Effector memory CD4-positive, alpha-beta T cell (primary cell): ENCODE results near the gene CTNNA2.

Experiments
- DNase-seq, 3 donors: peaks; one replicate each; pipeline ENCODE4 v3.0.0-alpha.2; 2020
- H3K27ac ChIP-seq: 2 replicates; pipeline ENCODE4 v1.7.0; 2013; ENCODE audit warnings: mild to moderate bottlenecking, low read length, moderate library complexity; ENCODE audit not compliant: insufficient read depth, poor library complexity, severe bottlenecking
- H3K27me3 ChIP-seq: replicated peaks from 2 replicates; pipeline ENCODE4 v1.7.0; 2013; ENCODE audit warnings: mild to moderate bottlenecking, low read length; ENCODE audit not compliant: insufficient read depth, control insufficient read depth, poor library complexity, severe bottlenecking
- H3K36me3 ChIP-seq: 2 replicates; pipeline ENCODE4 v1.7.0; 2013; ENCODE audit warnings: mild to moderate bottlenecking, low read length, moderate library complexity; ENCODE audit not compliant: control insufficient read depth, insufficient read depth
- H3K4me1 ChIP-seq: 2 replicates; pipeline ENCODE4 v1.7.0; 2013; ENCODE audit warnings: low read length, mild to moderate bottlenecking; ENCODE audit not compliant: control insufficient read depth, insufficient read depth, poor library complexity, severe bottlenecking
- H3K4me3 ChIP-seq: 2 replicates; pipeline ENCODE4 v1.7.0; 2013; ENCODE audit warnings: low read length, low read depth, mild to moderate bottlenecking; ENCODE audit not compliant: insufficient read depth, poor library complexity, severe bottlenecking
- H3K9me3 ChIP-seq: 2 replicates; pipeline ENCODE4 v1.7.0; 2013; ENCODE audit warnings: mild to moderate bottlenecking, low read length, moderate library complexity; ENCODE audit not compliant: control insufficient read depth

The CTNNA2 gene

DNA sequence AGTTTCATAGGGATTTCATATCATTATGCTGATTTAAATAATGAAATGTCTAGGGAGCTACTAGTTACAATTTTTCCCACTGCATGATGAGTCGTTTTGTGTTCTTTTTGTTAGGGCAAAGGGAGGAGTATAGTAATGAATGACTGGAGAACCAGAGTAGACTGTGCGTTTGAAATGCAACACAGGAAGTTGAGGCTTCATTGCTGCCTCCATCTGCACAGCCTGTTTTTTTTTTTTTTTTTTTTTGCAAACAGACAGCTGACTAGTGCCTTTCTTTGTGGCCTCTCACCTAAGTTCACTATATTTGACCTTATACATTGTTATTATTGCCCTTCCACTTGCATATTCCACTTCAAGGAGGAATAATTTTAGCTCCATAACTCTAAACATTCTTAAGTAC, 1078.4 kb downstream of the CTNNA2 start:
- H3K4me3 ChIP-seq: no peak overlapping the region
- no peaks in the 10 kb centered on the region for H3K4me1 ChIP-seq
- no peak for DNase-seq
- H3K36me3 ChIP-seq: no peaks in the 10 kb centered on the region
- no peaks in the 10 kb centered on the region for H3K9me3 ChIP-seq
- H3K27ac ChIP-seq: no peak overlapping the region
- H3K27me3 ChIP-seq: no peaks in the 10 kb centered on the region

DNA sequence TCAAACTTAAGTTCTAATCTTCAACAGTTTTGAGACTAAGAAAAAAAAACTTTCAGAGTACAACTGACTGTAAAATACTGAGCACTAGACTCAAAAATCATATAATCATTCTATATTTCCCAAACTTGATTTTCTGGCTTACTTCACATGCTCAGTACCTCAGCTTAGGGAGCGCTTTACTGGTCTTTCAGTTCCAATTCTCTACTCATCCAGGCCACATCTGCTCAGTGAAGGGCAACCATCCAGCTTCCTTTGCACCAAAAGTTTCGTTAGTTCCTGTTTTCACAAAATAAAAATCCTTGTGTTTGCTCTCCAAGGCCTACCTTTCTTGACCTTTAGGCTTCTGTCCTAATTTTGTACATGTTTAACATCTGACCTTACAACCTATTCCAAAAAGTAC, 1079.3 kb downstream of the CTNNA2 start:
- Histone ChIP-seq H3K4me1 (no peaks in the 10 kb centered on the region), H3K36me3 (no peaks in the 10 kb centered on the region), H3K4me3 (no peak overlapping the region), H3K27me3 (no peaks in the 10 kb centered on the region), H3K9me3 (no peaks in the 10 kb centered on the region), H3K27ac (no peak overlapping the region)
- DNase-seq: no peak

DNA sequence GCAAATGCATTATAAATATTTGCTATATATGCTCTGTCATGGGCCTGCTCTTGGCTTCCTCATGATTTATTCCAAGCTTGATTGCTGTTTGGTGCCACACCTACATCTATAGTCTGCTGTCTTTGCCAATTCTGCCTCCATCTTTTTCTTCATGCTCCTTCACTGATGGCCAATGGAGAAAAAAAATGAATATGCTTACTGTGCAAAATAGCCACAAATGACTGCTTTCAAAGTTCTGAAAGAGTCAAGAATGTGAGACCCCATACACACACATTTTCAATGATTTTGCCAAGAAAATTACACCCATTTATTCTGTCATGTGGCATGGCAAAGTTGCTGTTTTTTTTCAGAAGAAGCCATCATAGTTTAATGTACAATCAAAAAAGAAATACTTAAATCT, 1097.3 kb downstream of the CTNNA2 start:
- DNase-seq: no peak
- H3K4me3 ChIP-seq: no peak overlapping the region
- H3K27me3 ChIP-seq: no peaks in the 10 kb centered on the region

GRCh38 chr2:80621656-80622055, 1108.8 kb downstream of the CTNNA2 start:
- no peak for DNase-seq
- no peaks in the 10 kb centered on the region for H3K4me1 ChIP-seq
- no peak overlapping the region for H3K4me3 ChIP-seq
- no peaks in the 10 kb centered on the region for H3K9me3 ChIP-seq
- H3K36me3 ChIP-seq: no peaks in the 10 kb centered on the region
- no peak overlapping the region for H3K27ac ChIP-seq
- H3K27me3 ChIP-seq: no peaks in the 10 kb centered on the region

More for the DNA sequence above, 1097.3 kb downstream of the CTNNA2 start:
- Histone ChIP-seq H3K4me1 (no peaks in the 10 kb centered on the region), H3K9me3 (no peaks in the 10 kb centered on the region), H3K27ac (no peak overlapping the region), H3K36me3 (no peaks in the 10 kb centered on the region)

GRCh38 chr2:80624062-80624461, 1111.2 kb downstream of the CTNNA2 start:
- Histone ChIP-seq H3K27ac (no peak overlapping the region), H3K36me3 (no peaks in the 10 kb centered on the region), H3K4me1 (no peaks in the 10 kb centered on the region), H3K9me3 (no peaks in the 10 kb centered on the region), H3K4me3 (no peak overlapping the region), H3K27me3 (no peaks in the 10 kb centered on the region)
- no peak for DNase-seq

GRCh38 chr2:80634590-80634989, 1121.7 kb downstream of the CTNNA2 start:
- no peak for DNase-seq
- Histone ChIP-seq H3K36me3 (no peaks in the 10 kb centered on the region), H3K4me1 (no peaks in the 10 kb centered on the region), H3K27me3 (no peaks in the 10 kb centered on the region), H3K27ac (no peak overlapping the region), H3K9me3 (no peaks in the 10 kb centered on the region), H3K4me3 (no peak overlapping the region)

GRCh38 chr2:80638783-80639182, 1125.9 kb downstream of the CTNNA2 start:
- H3K4me1 ChIP-seq: no peaks in the 10 kb centered on the region
- H3K27me3 ChIP-seq: no peaks in the 10 kb centered on the region
- no peaks in the 10 kb centered on the region for H3K9me3 ChIP-seq
- H3K27ac ChIP-seq: no peak overlapping the region
- DNase-seq: no peak
- no peaks in the 10 kb centered on the region for H3K36me3 ChIP-seq
- no peak overlapping the region for H3K4me3 ChIP-seq

DNA sequence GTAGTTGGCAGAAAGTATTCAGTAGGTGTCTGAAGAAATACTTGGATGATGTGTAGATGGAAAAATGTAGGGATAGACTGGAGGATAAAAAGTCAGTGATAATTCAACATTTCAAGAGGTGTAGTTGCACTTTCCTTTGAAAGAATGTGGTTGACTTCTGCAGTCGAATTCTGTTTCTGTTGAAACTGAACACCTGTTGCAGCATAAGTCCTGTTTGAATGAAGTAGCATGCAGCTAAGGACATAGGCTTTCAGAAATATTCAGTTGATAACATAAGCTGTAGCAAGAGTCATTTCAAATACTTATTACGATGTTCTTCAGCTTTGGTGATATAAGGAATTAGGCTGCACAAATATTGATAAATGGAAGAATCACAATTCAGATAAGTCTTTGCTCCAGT, 1129.6 kb downstream of the CTNNA2 start:
- H3K27me3 ChIP-seq: no peaks in the 10 kb centered on the region

DNA sequence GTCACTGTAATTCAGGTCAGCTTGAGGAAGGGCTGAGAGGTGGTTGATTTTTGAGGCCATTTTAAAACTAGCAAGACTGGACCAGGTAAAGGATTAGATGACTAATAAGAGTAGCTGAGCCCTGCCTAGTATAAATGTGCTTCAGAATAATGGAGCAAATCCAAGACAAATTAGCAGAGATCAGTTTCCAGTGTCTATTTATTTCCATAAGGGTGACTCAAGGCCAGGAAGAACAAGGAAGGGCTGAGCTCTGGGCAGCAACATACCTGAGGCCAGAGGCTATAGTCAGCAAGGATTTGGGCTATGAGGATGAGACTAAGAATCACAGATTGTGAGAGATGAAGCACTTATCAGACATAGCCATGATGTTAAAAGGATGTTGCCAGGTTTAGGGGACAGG, 1130.7 kb downstream of the CTNNA2 start:
- Histone ChIP-seq H3K27ac (no peak overlapping the region), H3K36me3 (no peaks in the 10 kb centered on the region), H3K4me3 (no peak overlapping the region), H3K27me3 (no peaks in the 10 kb centered on the region), H3K9me3 (no peaks in the 10 kb centered on the region), H3K4me1 (no peaks in the 10 kb centered on the region)
- DNase-seq: no peak

More for the DNA sequence above, 1129.6 kb downstream of the CTNNA2 start:
- no peak overlapping the region for H3K27ac ChIP-seq
- no peaks in the 10 kb centered on the region for H3K4me1 ChIP-seq
- DNase-seq: no peak
- no peak overlapping the region for H3K4me3 ChIP-seq
- H3K9me3 ChIP-seq: no peaks in the 10 kb centered on the region
- no peaks in the 10 kb centered on the region for H3K36me3 ChIP-seq

- no peak overlapping the region for H3K27ac ChIP-seq
- no peaks in the 10 kb centered on the region for H3K4me1 ChIP-seq
- no peaks in the 10 kb centered on the region for H3K9me3 ChIP-seq
- no peaks in the 10 kb centered on the region for H3K27me3 ChIP-seq
- no peak overlapping the region for H3K4me3 ChIP-seq
- H3K36me3 ChIP-seq: no peaks in the 10 kb centered on the region
- DNase-seq: no peak
Measured at GRCh38 chr2:80651435-80651834, 1138.6 kb downstream of the CTNNA2 start.

DNA sequence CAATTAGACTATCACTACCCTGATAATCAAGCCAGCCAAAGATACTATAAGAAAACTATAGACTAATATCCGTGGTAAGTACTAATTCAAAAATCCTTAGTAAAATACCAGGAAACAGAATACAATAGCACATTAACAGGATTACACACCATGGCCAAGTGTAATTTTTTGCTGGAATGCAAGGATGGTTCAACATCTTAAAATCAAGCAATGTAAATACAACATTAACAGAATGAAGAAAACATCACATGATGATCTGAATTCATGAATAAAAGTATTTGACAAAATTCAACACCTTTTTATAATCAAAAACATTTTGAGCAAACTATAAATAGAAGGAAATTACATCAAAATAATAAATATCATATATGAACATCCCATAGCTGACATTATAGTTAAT, 1142.4 kb downstream of the CTNNA2 start:
- no peak overlapping the region for H3K4me3 ChIP-seq
- no peak overlapping the region for H3K27ac ChIP-seq
- no peak for DNase-seq
- H3K27me3 ChIP-seq: no peaks in the 10 kb centered on the region
- H3K4me1 ChIP-seq: no peaks in the 10 kb centered on the region
- H3K9me3 ChIP-seq: no peaks in the 10 kb centered on the region
- H3K36me3 ChIP-seq: no peaks in the 10 kb centered on the region
